HG02884 (cell line): ENCODE measurements around the gene NFIA.

Experiments used
- ATAC-seq: cut with Tn5 transposase; IDR thresholded peaks from one replicate; pipeline ENCODE4 v1.9.1; 2021; ENCODE audit warnings: mild to moderate bottlenecking, moderate library complexity; ENCODE audit not compliant: unreplicated experiment

NFIA gene

GRCh38 chr1:61143821-61144424, 61.6 kb downstream of the NFIA start:
- no peak for ATAC-seq

GRCh38 chr1:61149010-61149860, 66.9 kb downstream of the NFIA start:
- no peak for ATAC-seq

GRCh38 chr1:61151565-61151964, 69.2 kb downstream of the NFIA start:
- ATAC-seq: no peak

- no peak for ATAC-seq
Measured at GRCh38 chr1:61152066-61152465, 69.7 kb downstream of the NFIA start.

- ATAC-seq: no peak
Measured at GRCh38 chr1:61152469-61153105, 70.2 kb downstream of the NFIA start.

- no peak for ATAC-seq
Measured at GRCh38 chr1:61156576-61157467, 74.5 kb downstream of the NFIA start.

- no peak for ATAC-seq
Measured at GRCh38 chr1:61157468-61157987, 75.2 kb downstream of the NFIA start.

- no peak for ATAC-seq
Measured at GRCh38 chr1:61158591-61158990, 76.2 kb downstream of the NFIA start.

GRCh38 chr1:61160526-61160925, 78.2 kb downstream of the NFIA start:
- ATAC-seq: no peak

GRCh38 chr1:61162520-61163258, 80.3 kb downstream of the NFIA start:
- no peak for ATAC-seq

- no peak for ATAC-seq
Measured at GRCh38 chr1:61163355-61163754, 81.0 kb downstream of the NFIA start.

- no peak for ATAC-seq
Measured at GRCh38 chr1:61165402-61165801, 83.0 kb downstream of the NFIA start.

GRCh38 chr1:61167309-61167708, 84.9 kb downstream of the NFIA start:
- ATAC-seq: no peak

- ATAC-seq: no peak
Measured at GRCh38 chr1:61169045-61169444, 86.7 kb downstream of the NFIA start.

- ATAC-seq: no peak
Measured at GRCh38 chr1:61169634-61170033, 87.3 kb downstream of the NFIA start.

- ATAC-seq: no peak
Measured at GRCh38 chr1:61170328-61171238, 88.2 kb downstream of the NFIA start.

- no peak for ATAC-seq
Measured at GRCh38 chr1:61171346-61171745, 89.0 kb downstream of the NFIA start.

GRCh38 chr1:61171974-61172373, 89.6 kb downstream of the NFIA start:
- no peak for ATAC-seq

GRCh38 chr1:61173118-61173517, 90.8 kb downstream of the NFIA start:
- ATAC-seq: no peak
